BLaER1 treated with 17β-estradiol and CSF1 and Interleukin-3, amounts not matched to agents 10 nM and 100 nM (cell line): Measurements from ENCODE around the gene CEP131.

ENCODE experiments used
- H3K27ac ChIP-seq, 11 experiments: shearing (Covaris generic); formaldehyde crosslinking; 2 replicates each; pipeline ENCODE4 v1.8.1; 2022
- H3K27me3 ChIP-seq, 11 experiments: shearing (Covaris generic); formaldehyde crosslinking; 2 replicates each; pipeline ENCODE4 v1.8.1; 2022
- H3K36me3 ChIP-seq, 11 experiments: shearing (Covaris generic); formaldehyde crosslinking; 2 replicates each; pipeline ENCODE4 v1.8.1; 2022
- H3K4me1 ChIP-seq, 10 experiments: shearing (Covaris generic); formaldehyde crosslinking; 2 replicates each; pipeline ENCODE4 v1.8.1; 2022
- H3K4me2 ChIP-seq, 11 experiments: shearing (Covaris generic); formaldehyde crosslinking; 2 replicates each; pipeline ENCODE4 v1.8.1; 2022
- H3K4me3 ChIP-seq, 10 experiments: shearing (Covaris generic); formaldehyde crosslinking; 2 replicates each; pipeline ENCODE4 v1.8.1; 2022
- H3K9ac ChIP-seq, 11 experiments: shearing (Covaris generic); formaldehyde crosslinking; 2 replicates each; pipeline ENCODE4 v1.8.1; 2022
- H3K9me3 ChIP-seq, 11 experiments: shearing (Covaris generic); formaldehyde crosslinking; replicated peaks in 1 of 11; 2 replicates each; pipeline ENCODE4 v1.8.1; 2022
- H4K20me1 ChIP-seq, 11 experiments: shearing (Covaris generic); formaldehyde crosslinking; 2 replicates each; pipeline ENCODE4 v1.8.1; 2022
- Cebpa-rat ChIP-seq, 11 experiments: shearing (Covaris generic); IDR thresholded peaks; 2 replicates each; pipeline ENCODE4 v1.8.1; 2022

CEP131 gene

GRCh38 chr17:81254955-81255717, 32.4 kb upstream of the CEP131 start:
- Histone ChIP-seq H3K9me3 (peaks cover 0 to 4% (median 0%) of the 10 kb centered on the region in 11 experiments; a peak in 1 of 22 replicates), H3K4me2 (peak overlapping the region; percentile 57 to 93 (median 73)), H4K20me1 (peaks cover 80 to 100% (median 94%) of the 10 kb centered on the region in 11 experiments; a peak in 21 of 22 replicates), H3K36me3 (peaks cover 8 to 66% (median 50%) of the 10 kb centered on the region in 11 experiments), H3K27me3 (peaks cover 0 to 7% (median 0%) of the 10 kb centered on the region in 11 experiments; a peak in 2 of 22 replicates), H3K4me1 (peaks cover 22 to 95% (median 86%) of the 10 kb centered on the region in 10 experiments), H3K4me3 (no peak overlapping the region), H3K27ac (no peak overlapping the region), H3K9ac (peak overlapping the region in 4 of 11 experiments; percentile 0 to 44 (median 21); a peak in 3 of 22 replicates)
- TF ChIP-seq Cebpa-rat (IDR thresholded peaks at IDR 0.05) = no peak

DNA sequence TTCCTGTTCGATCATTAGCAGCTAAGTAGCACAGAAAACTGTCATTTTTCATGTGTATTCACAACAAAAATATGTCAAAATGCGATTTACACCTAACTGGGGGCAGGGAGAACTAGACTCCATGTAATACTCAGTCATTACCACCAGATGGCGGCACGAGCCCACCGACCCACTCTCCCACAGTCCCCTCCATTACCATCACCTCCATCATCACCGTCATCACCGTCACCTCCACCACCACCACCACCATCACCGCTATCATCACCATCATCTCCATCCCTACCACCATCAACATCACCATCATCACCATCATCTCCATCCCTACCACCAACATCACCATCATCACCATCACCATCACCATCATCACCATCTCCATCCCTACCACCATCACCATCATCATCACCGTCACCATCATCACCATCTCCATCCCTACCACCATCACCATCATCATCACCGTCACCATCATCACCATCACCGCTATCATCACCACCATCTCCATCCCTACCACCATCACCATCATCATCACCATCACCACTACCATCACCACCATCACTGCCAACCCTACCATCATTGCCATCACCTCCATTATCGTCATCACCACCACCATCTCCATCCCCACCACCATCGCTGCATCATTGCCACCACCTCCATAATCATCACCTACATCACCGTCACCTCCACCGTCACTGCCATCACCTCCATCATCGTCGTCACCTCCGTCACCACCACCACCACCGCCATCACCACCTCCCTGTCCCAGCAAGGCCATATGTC, 30.8 kb upstream of the CEP131 start:
- Histone ChIP-seq H3K9me3 (peaks cover 0 to 10% (median 0%) of the 10 kb centered on the region in 11 experiments; a peak in 6 of 22 replicates), H3K36me3 (peaks cover 8 to 58% (median 42%) of the 10 kb centered on the region in 11 experiments), H3K27me3 (peaks cover 0 to 3% (median 0%) of the 10 kb centered on the region in 11 experiments; a peak in 2 of 22 replicates), H3K4me2 (peak overlapping the region in 5 of 11 experiments; percentile 0 to 90 (median 73); a peak in 5 of 22 replicates), H3K4me3 (no peak overlapping the region), H3K4me1 (peaks cover 21 to 85% (median 72%) of the 10 kb centered on the region in 10 experiments), H3K27ac (no peak overlapping the region), H4K20me1 (peaks cover 69 to 94% (median 83%) of the 10 kb centered on the region in 11 experiments; a peak in 21 of 22 replicates), H3K9ac (peak overlapping the region in 2 of 11 experiments; percentile 43 to 50; a peak in 1 of 22 replicates)
- TF ChIP-seq Cebpa-rat (IDR thresholded peaks at IDR 0.05) = no peak

DNA sequence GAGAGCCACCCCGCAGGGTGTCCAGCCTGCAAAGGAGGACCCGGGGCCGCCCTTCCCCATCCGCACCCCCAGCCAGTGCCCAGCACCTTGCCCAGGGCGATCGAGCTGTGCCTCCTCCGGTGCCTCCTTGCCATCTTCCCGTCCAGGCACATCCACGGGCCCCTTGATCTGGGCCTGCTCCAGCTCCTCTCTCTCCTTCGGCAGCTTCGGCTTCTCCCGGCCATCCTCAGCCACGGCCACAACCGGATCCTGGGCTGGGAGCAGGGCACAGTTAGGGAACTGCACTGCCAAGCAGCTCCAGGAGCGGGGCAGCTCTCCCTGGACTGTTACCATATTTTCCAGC, 30.2 kb upstream of the CEP131 start:
- Histone ChIP-seq H3K4me1 (peaks cover 21 to 79% (median 66%) of the 10 kb centered on the region in 10 experiments), H3K27ac (peak overlapping the region in 2 of 11 experiments; percentile 27 to 38; a peak in 1 of 22 replicates)

DNA sequence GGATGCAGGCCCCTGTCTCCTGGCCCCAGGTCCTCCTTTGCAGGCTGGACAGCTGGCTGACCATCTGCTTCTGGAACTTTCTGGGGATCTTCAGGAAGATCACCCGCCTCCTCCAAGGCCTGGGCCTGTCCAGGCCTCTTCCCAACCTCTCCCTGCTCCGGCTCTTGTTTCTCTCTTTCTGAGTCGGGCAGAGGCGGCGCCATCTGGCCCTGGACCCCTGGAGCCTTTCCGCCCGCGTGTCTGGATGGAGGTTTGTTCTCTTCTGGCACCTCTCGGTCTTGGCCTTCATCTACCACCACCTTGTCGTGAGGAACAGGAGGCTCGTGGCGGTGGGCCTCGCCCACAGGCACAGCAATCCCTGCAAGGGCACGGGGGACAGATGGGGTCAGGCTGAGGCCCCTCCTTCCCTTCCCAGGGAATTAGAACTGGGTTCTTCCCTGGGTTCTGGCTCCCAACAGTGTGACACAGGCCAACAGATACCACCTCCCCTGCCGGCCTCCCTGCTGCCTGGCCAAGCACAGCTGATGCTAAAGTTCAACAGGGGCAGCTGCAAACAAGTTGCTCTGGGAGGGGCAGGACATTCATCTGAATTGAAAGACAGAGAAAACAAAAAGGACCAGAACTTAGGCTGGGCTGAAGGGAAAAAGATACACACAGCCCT, 29.7 kb upstream of the CEP131 start:
- Histone ChIP-seq H3K4me1 (peaks cover 21 to 74% (median 61%) of the 10 kb centered on the region in 10 experiments), H3K36me3 (peaks cover 8 to 47% (median 38%) of the 10 kb centered on the region in 11 experiments), H3K9ac (peak overlapping the region in 10 of 11 experiments; percentile 17 to 57 (median 36); a peak in 16 of 22 replicates), H3K9me3 (peaks cover 0 to 10% (median 0%) of the 10 kb centered on the region in 11 experiments; a peak in 6 of 22 replicates), H3K27me3 (peaks cover 0 to 3% (median 0%) of the 10 kb centered on the region in 11 experiments; a peak in 2 of 22 replicates), H4K20me1 (peaks cover 59 to 91% (median 74%) of the 10 kb centered on the region in 11 experiments; a peak in 21 of 22 replicates), H3K27ac (peak overlapping the region in 2 of 11 experiments; percentile 27 to 38; a peak in 4 of 22 replicates), H3K4me3 (no peak overlapping the region), H3K4me2 (peak overlapping the region in 9 of 11 experiments; percentile 35 to 77 (median 64); a peak in 17 of 22 replicates)
- no peak for TF ChIP-seq Cebpa-rat (IDR thresholded peaks at IDR 0.05)

More for the DNA sequence above, 30.2 kb upstream of the CEP131 start:
- Histone ChIP-seq H4K20me1 (peaks cover 64 to 94% (median 79%) of the 10 kb centered on the region in 11 experiments; a peak in 21 of 22 replicates), H3K9me3 (peaks cover 0 to 10% (median 0%) of the 10 kb centered on the region in 11 experiments; a peak in 6 of 22 replicates), H3K36me3 (peaks cover 8 to 52% (median 41%) of the 10 kb centered on the region in 11 experiments), H3K4me3 (no peak overlapping the region), H3K4me2 (peak overlapping the region in 8 of 11 experiments; percentile 0 to 77 (median 67); a peak in 13 of 22 replicates), H3K9ac (peak overlapping the region in 7 of 11 experiments; percentile 17 to 57 (median 43); a peak in 8 of 22 replicates), H3K27me3 (peaks cover 0 to 3% (median 0%) of the 10 kb centered on the region in 11 experiments; a peak in 2 of 22 replicates)
- no peak for TF ChIP-seq Cebpa-rat (IDR thresholded peaks at IDR 0.05)

DNA sequence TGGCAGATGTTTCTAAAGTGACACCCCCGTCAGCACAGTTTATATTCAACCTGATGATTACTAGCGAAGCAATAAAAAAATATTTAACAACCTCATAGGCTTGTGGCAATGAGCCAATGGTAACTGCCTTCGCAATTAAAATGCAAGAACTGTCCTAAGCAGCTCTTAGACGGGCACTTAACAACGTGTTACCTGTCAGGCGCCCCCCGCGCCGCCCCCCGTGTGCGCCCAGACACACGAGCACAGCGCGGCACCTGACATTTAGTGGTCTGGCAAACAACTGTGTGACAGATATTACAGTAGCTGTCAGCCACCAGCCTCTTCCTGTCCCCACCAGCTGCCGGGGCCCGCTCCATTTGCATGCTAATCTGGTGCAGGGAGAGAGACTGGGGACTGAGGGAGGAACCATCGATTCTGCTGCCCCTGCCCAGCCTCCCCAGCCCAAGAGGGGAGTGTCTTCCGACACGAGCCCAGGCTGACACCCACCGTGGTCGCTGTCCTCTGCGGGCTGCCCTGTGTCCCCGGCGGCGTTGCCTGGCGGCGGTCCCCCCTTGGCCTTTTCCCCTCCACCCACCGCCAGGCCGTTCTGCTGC, 29.0 kb upstream of the CEP131 start:
- Histone ChIP-seq H3K9ac (peak overlapping the region in 10 of 11 experiments; percentile 15 to 57 (median 36); a peak in 13 of 22 replicates), H4K20me1 (peaks cover 52 to 91% (median 69%) of the 10 kb centered on the region in 11 experiments; a peak in 21 of 22 replicates), H3K27ac (peak overlapping the region in 1 of 11 experiments; percentile 27; a peak in 2 of 22 replicates), H3K9me3 (peaks cover 0 to 10% (median 0%) of the 10 kb centered on the region in 11 experiments; a peak in 6 of 22 replicates), H3K4me3 (no peak overlapping the region), H3K36me3 (peaks cover 9 to 44% (median 35%) of the 10 kb centered on the region in 11 experiments), H3K27me3 (peaks cover 0 to 3% (median 0%) of the 10 kb centered on the region in 11 experiments; a peak in 2 of 22 replicates), H3K4me2 (peak overlapping the region in 9 of 11 experiments; percentile 35 to 77 (median 64); a peak in 17 of 22 replicates), H3K4me1 (peaks cover 21 to 67% (median 58%) of the 10 kb centered on the region in 10 experiments)
- TF ChIP-seq Cebpa-rat (IDR thresholded peaks at IDR 0.05) = no peak

DNA sequence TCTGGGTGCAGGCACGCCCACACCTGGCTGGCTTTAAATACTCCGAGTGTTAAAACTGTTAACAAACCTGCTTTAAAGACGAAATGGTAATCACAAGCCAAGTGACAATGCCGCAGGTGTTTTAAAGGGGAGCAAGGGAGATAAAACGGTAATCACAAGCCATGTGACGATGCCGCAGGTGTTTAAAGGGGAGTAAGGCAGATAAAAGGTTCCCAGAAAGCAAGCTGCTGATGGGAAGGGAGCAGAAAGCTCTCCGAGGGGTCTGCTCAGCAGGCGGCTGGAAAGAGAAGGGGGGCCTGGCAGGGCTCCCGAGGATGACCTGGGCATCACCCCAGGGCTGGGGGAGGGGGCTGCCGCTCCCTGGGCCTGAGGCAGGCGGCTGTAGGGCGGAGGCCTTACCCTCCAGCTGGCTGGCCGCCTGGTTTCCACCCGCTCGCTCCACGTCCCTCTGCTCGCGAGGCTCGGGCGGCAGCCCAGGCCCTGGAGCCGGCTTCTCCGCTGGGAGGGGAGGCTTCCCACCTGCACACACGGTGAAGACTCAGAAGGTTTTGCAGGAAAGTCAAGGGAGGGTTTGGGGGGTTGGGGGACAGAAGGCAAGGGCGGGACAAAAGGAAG, 28.4 kb upstream of the CEP131 start:
- TF ChIP-seq Cebpa-rat (IDR thresholded peaks at IDR 0.05) = no peak

More for the DNA sequence above, 28.4 kb upstream of the CEP131 start:
- H4K20me1 ChIP-seq = peaks cover 46 to 91% (median 69%) of the 10 kb centered on the region in 11 experiments; a peak in 21 of 22 replicates
- peaks cover 18 to 66% (median 55%) of the 10 kb centered on the region in 10 experiments for H3K4me1 ChIP-seq
- peaks cover 0 to 10% (median 0%) of the 10 kb centered on the region in 11 experiments; a peak in 6 of 22 replicates for H3K9me3 ChIP-seq
- no peak overlapping the region for H3K27ac ChIP-seq
- H3K9ac ChIP-seq = peak overlapping the region in 4 of 11 experiments; percentile 24 to 57 (median 34); a peak in 3 of 22 replicates
- peaks cover 0 to 3% (median 0%) of the 10 kb centered on the region in 11 experiments; a peak in 2 of 22 replicates for H3K27me3 ChIP-seq
- H3K4me2 ChIP-seq = peak overlapping the region in 8 of 11 experiments; percentile 49 to 77 (median 68); a peak in 15 of 22 replicates
- H3K36me3 ChIP-seq = peaks cover 12 to 48% (median 41%) of the 10 kb centered on the region in 11 experiments
- H3K4me3 ChIP-seq = no peak overlapping the region
